HEK293 (cell line): ENCODE data around the gene CMKLR1.

Experiments used
- GLI4 ChIP-seq: fragments of 450-650 bp; formaldehyde crosslinking; IDR thresholded peaks from 2 replicates; pipeline ENCODE4 v1.5.1; 2016; ENCODE audit warnings: missing biosample characterization, missing genetic modification characterization
- TCF7L2 ChIP-seq: IDR thresholded peaks from 2 replicates; pipeline ENCODE4 v1.6.1; 2011; ENCODE audit warnings: low read depth, mild to moderate bottlenecking, inconsistent platforms, low read length, moderate library complexity, borderline replicate concordance
- YY1 ChIP-seq: fragments of 450-650 bp; formaldehyde crosslinking; IDR thresholded peaks from 2 replicates; pipeline ENCODE4 v1.5.1; 2018; ENCODE audit warnings: missing biosample characterization, missing genetic modification characterization
- ZBTB1 ChIP-seq: fragments of 450-650 bp; formaldehyde crosslinking; IDR thresholded peaks from 2 replicates; pipeline ENCODE4 v1.5.1; 2016; ENCODE audit warnings: missing biosample characterization, missing genetic modification characterization
- ZNF24 ChIP-seq: fragments of 450-650 bp; formaldehyde crosslinking; IDR thresholded peaks from 2 replicates; pipeline ENCODE4 v1.5.1; 2016; ENCODE audit warnings: missing biosample characterization, missing genetic modification characterization
- ZNF600 ChIP-seq: fragments of 450-650 bp; formaldehyde crosslinking; IDR thresholded peaks from 2 replicates; pipeline ENCODE4 v1.5.1; 2016; ENCODE audit warnings: missing biosample characterization, missing genetic modification characterization
- ZNF629 ChIP-seq: fragments of 450-650 bp; formaldehyde crosslinking; IDR thresholded peaks from 2 replicates; pipeline ENCODE4 v1.5.1; 2017; ENCODE audit warnings: missing biosample characterization, missing genetic modification characterization
- ZNF776 ChIP-seq: fragments of 450-650 bp; formaldehyde crosslinking; IDR thresholded peaks from 2 replicates; pipeline ENCODE4 v1.5.0; 2017; ENCODE audit warnings: missing biosample characterization, missing genetic modification characterization, borderline replicate concordance
- TF ChIP-seq, protein P1 (sequence below): fragments of 450-650 bp; formaldehyde crosslinking; IDR thresholded peaks from 2 replicates; pipeline ENCODE4 v1.5.1; 2016; ENCODE audit warnings: missing biosample characterization, missing genetic modification characterization
- TF ChIP-seq, protein P2 (sequence below): fragments of 450-650 bp; formaldehyde crosslinking; IDR thresholded peaks from 2 replicates; pipeline ENCODE4 v1.5.1; 2016; ENCODE audit warnings: missing biosample characterization, missing genetic modification characterization
- TF ChIP-seq, protein P3 (sequence below): fragments of 450-650 bp; formaldehyde crosslinking; IDR thresholded peaks from 2 replicates; pipeline ENCODE4 v1.5.1; 2016; ENCODE audit warnings: missing biosample characterization, missing genetic modification characterization
- TF ChIP-seq, protein P4 (sequence below): fragments of 450-650 bp; formaldehyde crosslinking; IDR thresholded peaks from 2 replicates; pipeline ENCODE4 v1.5.1; 2016; ENCODE audit warnings: missing biosample characterization, missing genetic modification characterization

DNA sequence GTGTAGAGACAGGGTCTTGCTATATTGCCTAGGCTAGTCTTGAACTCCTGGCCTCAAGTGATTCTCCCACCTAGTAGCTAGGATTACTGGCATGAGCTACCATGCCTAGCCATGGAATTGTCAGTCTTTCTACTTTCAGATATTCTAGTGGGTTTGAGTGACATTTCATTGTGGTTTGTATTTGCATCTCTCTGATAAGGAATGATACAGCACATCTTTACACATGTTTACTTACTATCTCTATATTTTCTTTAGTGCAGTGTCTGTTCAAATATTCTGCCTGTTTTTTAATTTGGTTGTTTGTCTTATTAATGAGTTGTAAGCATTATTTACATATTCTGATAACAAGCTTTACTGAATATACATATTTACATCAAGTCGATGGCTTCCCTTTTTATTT, 73.6 kb downstream of the CMKLR1 start:
- no peak for TF ChIP-seq GLI4 (tag by site-specific recombination)
- no peak for TF ChIP-seq ZNF600 (tag by site-specific recombination)
- TF ChIP-seq, protein P1, sequence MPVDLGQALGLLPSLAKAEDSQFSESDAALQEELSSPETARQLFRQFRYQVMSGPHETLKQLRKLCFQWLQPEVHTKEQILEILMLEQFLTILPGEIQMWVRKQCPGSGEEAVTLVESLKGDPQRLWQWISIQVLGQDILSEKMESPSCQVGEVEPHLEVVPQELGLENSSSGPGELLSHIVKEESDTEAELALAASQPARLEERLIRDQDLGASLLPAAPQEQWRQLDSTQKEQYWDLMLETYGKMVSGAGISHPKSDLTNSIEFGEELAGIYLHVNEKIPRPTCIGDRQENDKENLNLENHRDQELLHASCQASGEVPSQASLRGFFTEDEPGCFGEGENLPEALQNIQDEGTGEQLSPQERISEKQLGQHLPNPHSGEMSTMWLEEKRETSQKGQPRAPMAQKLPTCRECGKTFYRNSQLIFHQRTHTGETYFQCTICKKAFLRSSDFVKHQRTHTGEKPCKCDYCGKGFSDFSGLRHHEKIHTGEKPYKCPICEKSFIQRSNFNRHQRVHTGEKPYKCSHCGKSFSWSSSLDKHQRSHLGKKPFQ (tag by site-specific recombination), result no peak
- no peak for TF ChIP-seq ZNF629 (tag by site-specific recombination)
- TF ChIP-seq, protein P2, sequence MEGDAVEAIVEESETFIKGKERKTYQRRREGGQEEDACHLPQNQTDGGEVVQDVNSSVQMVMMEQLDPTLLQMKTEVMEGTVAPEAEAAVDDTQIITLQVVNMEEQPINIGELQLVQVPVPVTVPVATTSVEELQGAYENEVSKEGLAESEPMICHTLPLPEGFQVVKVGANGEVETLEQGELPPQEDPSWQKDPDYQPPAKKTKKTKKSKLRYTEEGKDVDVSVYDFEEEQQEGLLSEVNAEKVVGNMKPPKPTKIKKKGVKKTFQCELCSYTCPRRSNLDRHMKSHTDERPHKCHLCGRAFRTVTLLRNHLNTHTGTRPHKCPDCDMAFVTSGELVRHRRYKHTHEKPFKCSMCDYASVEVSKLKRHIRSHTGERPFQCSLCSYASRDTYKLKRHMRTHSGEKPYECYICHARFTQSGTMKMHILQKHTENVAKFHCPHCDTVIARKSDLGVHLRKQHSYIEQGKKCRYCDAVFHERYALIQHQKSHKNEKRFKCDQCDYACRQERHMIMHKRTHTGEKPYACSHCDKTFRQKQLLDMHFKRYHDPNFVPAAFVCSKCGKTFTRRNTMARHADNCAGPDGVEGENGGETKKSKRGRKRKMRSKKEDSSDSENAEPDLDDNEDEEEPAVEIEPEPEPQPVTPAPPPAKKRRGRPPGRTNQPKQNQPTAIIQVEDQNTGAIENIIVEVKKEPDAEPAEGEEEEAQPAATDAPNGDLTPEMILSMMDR (tag by site-specific recombination), result no peak
- TF ChIP-seq ZNF776, result no peak
- no peak for TF ChIP-seq ZBTB1 (tag by site-specific recombination)
- TF ChIP-seq, protein P3, sequence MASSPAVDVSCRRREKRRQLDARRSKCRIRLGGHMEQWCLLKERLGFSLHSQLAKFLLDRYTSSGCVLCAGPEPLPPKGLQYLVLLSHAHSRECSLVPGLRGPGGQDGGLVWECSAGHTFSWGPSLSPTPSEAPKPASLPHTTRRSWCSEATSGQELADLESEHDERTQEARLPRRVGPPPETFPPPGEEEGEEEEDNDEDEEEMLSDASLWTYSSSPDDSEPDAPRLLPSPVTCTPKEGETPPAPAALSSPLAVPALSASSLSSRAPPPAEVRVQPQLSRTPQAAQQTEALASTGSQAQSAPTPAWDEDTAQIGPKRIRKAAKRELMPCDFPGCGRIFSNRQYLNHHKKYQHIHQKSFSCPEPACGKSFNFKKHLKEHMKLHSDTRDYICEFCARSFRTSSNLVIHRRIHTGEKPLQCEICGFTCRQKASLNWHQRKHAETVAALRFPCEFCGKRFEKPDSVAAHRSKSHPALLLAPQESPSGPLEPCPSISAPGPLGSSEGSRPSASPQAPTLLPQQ (tag by site-specific recombination), result no peak
- TF ChIP-seq, protein P4, sequence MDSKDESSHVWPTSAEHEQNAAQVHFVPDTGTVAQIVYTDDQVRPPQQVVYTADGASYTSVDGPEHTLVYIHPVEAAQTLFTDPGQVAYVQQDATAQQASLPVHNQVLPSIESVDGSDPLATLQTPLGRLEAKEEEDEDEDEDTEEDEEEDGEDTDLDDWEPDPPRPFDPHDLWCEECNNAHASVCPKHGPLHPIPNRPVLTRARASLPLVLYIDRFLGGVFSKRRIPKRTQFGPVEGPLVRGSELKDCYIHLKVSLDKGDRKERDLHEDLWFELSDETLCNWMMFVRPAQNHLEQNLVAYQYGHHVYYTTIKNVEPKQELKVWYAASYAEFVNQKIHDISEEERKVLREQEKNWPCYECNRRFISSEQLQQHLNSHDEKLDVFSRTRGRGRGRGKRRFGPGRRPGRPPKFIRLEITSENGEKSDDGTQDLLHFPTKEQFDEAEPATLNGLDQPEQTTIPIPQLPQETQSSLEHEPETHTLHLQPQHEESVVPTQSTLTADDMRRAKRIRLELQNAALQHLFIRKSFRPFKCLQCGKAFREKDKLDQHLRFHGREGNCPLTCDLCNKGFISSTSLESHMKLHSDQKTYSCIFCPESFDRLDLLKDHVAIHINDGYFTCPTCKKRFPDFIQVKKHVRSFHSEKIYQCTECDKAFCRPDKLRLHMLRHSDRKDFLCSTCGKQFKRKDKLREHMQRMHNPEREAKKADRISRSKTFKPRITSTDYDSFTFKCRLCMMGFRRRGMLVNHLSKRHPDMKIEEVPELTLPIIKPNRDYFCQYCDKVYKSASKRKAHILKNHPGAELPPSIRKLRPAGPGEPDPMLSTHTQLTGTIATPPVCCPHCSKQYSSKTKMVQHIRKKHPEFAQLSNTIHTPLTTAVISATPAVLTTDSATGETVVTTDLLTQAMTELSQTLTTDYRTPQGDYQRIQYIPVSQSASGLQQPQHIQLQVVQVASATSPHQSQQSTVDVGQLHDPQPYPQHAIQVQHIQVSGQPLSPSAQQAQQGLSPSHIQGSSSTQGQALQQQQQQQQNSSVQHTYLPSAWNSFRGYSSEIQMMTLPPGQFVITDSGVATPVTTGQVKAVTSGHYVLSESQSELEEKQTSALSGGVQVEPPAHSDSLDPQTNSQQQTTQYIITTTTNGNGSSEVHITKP, result no peak
- TF ChIP-seq YY1 (tag by site-specific recombination), result no peak
- no peak for TF ChIP-seq TCF7L2
- no peak for TF ChIP-seq ZNF24 (tag by site-specific recombination)
